NK-92 treated with Interleukin-12 subunit alpha and Interleukin-12 subunit beta, amount 100 ng/mL, for 24 hours (cell line): ENCODE measurements around the gene NACAD.

Source experiments
- DNase-seq: peaks from one replicate; lab custom pipeline; 2025; lab: John Stamatoyannopoulos, UW

Gene NACAD

DNA sequence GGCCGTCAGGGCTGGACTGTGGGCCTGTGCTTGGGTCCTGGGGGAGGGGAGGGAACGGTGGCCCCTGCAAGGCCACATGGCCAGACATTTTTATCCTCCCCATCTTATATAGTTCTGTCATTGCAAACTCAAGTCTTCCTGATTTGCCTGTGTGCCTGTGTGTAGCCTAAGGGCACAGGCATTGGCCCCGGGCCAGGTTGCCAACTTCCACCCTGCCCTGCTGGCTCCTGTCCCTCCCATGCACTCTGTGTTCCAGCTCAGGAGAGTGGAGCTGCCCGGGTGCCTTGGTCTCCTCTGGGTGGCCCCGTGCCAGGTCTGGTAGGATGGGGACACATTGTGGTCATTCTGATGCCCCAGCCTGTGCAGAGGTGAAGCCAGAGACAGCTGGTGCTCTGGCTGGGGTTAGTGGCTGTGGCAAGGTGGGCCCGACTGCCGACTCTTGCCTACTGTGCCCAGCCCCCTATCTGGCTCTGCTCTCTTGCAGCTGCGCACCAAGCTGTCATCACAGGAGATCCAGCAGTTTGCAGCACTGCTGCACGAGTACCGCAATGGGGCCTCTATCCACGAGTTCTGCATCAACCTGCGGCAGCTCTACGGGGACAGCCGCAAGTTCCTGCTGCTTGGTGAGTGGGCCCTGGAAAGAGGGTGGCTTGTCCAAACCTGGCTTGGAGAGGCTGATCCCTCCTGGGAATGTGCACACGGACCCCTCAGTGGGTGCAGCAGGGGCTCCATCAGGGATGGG, 14.8 kb downstream of the NACAD start:
- no peak for DNase-seq

- no peak for DNase-seq
Observed at GRCh38 chr7:45073031-45073785, 15.6 kb downstream of the NACAD start.

DNA sequence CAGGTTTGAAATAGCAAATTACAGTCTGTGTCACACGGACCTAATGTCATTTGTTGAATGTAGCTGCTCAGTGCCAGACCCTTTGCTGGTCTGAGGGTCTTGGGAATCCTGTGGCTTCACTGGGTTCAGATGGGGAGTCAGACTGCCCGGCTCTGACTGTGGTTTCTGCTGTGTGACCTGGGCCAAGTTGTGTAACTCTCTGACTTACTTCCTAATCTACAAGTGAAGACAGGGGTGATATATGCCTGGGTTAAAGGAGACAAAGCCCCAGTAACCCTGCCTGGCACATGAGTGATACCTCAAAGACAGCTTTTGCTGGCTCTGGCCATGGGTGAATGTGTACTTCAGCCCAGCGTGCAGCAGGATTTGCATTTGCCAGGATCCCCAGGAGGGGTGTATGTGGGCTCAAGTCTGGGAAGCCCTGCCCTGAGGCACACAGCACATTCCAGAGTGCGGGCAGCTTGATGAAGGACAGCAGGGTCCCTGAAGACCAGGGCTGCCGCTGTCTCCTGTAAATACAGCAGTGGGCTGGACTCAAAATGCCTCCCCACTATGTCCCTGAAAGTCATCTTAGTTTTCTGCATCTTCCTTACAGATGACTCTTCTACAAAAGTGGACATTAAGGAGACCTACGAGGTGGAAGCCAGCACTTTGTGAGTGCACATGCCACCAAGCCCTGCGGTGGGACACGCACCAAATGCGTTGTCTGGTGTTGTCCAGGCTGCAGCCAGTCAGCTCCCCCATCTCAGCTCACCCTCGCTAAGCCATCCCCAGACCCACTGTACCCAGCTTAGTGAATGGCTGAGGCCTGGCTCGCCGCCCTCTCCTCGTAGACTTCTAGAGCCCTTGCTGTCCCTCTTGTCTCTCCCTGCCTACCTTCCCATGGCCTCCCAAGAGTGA, 16.4 kb downstream of the NACAD start:
- DNase-seq: no peak

DNA sequence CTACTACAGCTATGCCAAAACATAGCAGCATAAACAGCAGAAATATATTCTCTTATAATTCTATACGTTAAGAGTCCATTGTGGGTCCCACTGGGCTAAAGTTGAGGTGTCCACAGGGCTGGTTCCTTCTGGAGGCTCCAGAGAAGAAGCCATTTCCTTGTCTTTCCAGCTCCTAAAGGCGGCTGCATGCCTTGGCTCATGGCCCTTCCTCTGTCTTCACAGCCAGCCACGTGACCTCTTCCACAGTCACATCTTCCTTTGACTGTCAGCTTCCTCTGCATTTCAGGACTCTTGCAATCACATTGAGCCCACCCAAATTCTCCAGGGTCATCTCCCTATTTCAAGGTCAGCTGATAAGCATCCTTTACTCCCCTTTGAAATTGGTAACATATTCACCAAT, 17.2 kb downstream of the NACAD start:
- no peak for DNase-seq

DNA sequence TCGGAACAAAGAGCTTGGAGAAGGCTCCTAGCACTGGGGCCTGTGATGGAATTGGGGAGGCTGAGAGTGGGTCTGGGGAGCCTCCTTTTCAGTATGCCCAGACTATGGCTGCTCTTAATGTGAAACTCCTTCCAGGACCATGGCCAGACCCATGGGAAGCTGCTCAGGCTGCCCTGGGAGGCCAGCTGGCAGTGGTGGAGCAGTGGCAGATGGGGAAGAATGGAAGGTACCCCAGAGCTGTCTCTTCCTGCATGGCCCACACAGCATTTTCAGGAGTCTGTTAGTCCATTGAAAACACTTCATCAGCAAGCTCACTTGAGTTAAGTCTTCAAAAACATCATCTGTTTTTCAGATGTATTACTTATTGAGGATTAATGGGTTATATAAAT, 18.5 kb downstream of the NACAD start:
- DNase-seq: no peak

DNA sequence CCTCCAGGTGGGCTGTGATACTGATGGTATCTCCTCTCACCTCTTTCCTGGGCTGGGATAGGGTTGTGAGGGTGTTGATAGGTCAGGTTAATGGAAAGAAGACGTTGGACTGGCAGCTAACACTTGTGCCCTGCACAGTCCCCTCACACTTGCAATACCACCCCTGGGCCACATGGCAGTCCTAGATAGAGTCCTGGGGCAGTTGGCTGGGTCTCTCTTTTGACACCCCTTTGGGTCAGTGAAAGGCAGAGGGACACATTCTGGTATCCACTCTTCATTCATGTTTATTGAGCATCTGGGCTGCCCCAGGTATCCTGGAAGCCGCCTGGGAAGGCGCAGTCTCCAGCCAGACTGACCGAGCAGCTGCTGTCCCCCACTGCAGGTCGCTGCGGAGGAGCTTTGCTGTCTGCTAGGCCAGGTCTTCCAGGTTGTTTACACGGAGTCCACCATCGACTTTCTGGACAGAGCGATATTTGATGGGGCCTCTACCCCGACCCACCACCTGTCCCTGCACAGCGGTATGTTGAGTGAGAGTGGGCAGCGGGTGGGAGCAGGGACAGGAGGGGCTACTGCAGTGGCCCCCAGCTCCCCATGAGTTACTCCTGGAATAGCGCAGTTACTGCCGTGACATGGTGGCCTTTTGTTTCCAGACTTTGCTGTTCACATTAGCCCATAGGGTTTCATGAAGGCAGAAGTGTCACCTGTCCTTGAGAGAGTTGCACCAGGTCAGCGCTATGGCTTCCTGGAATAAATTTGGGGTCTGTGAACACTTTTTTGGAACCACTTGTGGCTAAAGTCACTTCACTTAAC, 19.1 kb downstream of the NACAD start:
- DNase-seq: no peak

- DNase-seq: no peak
Observed at GRCh38 chr7:45068236-45069023, 20.3 kb downstream of the NACAD start.

GRCh38 chr7:45067582-45067981, 21.2 kb downstream of the NACAD start:
- DNase-seq: no peak

DNA sequence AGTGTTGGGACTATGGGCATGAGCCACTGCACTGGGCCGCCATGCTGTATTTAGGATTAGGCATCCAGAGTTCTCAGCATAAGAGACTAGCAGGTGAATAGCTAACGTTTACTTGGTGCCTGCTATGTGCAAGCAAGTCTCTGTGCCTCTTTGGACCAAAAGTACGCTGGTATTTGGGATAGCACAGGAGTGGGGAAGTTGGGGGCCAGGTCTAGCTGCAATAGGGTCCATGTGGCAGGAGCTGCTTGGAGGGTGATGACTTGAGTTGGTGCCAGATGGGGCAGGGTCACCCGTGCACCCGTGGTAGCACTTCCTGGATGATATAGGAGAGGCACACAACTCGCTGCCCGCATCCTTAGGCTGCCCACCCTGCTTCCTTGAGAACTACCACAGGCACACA, 22.4 kb downstream of the NACAD start:
- DNase-seq: no peak

GRCh38 chr7:45065031-45065995, 23.5 kb downstream of the NACAD start:
- DNase-seq: no peak

DNA sequence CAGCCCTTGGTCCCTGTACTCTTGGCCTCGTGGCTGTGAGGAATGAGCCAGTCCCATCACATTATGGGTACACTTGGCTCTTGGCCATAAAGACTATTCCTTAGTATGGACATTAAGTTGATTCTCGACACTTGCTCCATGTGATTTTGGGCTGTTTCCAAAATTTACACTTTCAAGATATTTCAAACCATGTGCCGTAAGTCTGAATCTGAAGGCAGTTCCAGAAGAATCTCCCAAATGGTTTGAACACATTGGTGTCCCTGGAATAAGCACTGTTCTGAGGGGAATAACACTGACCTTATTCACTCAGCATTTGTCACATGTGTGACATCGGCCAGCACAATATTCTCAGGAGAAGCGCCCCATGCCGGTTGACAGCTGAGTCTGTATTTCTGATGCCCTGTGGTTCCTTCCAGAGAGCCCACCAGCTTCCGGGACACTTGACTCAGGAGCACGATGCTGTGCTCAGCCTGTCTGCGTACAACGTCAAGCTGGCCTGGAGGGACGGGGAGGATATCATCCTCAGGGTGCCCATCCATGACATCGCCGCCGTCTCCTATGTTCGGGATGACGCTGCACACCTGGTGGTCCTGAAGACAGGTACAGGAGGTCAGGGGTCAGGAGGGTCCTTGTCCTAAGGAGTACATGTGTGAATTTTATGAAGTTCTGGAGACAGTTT, 24.6 kb downstream of the NACAD start:
- no peak for DNase-seq

DNA sequence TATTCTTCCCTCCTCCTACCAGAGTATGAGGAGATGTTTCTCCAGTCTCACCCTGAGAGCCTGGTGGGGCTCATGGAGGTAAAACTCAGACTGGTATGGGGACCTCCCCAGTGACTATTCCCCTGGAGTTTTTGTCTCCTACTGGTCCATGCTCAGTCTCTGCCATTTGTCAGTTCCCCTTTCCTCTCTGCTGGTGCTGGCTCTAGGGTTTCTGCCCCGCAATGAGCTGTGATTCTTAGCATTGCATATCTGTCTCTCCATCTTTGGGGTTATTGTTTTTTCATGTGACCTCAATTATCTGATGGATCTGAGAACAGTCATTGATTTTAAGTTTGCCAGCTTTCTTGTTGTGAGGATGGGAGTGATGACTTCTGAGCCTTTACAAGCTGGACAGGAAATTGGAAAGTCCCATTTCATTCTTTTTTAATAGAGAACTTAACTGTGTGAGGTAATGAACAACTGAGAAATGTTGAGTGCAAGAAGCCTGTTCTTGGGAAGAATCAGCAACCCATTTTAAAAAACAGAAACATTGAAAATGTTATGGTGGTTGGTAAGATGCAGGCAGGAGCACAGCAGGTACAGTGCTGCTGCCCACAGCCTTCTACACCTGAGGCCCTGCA, 26.9 kb downstream of the NACAD start:
- DNase-seq: no peak

- no peak for DNase-seq
Observed at GRCh38 chr7:45061352-45061751, 27.4 kb downstream of the NACAD start.

- no peak for DNase-seq
Observed at GRCh38 chr7:45060295-45060694, 28.5 kb downstream of the NACAD start.

DNA sequence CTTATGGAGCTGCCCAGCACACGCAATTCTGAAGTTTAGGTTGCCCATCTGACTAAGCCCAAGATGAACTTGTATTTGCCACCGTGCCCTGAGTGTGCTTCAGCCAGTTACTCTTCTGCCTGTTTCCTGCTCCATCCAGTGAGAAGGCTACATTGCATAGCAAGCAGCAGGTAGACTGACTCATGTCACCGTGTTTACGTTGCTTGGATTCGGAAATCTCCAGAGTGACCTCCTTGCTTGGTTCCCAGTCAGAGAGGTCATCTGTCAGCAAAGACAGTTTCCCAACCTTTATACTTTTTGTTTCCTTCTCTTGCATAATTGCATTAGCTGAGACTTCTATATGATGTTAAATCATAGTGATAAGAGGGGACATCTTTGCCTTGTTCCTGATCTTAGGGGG, 30.9 kb downstream of the NACAD start:
- no peak for DNase-seq

DNA sequence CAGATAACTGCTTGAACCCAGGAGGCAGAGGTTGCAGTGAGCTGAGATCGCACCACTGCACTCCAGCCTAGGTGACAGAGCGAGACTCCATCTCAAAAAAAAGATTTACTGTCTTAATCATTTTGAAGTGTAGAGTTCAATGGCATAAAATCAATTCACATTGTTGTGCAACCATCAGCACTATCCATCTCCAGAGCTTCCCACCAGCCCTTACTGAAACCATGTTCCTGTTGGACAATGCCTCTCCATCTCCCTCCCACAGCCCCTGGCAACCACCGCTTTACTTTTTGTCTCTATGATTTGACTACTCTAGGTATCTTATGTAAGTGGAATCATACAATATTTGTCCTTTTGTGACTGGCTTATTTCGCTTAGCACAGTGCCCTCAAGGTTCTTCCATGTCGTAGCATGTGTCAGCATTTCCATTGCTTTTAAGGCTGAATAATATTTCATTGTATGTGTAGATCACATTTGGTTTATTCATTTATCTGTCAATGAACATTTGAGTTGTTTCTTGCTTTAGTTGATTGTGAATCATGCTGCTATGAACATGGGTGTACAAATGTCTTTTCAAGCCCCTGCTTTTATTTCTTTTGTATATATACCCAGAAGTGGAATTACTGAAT, 33.1 kb downstream of the NACAD start:
- DNase-seq: no peak

- no peak for DNase-seq
Observed at GRCh38 chr7:45055016-45055415, 33.8 kb downstream of the NACAD start.

GRCh38 chr7:45054442-45054841, 34.3 kb downstream of the NACAD start:
- no peak for DNase-seq
